SH-SY5Y (cell line): ENCODE measurements around the gene RHBDF1.

ENCODE experiments used
- GATA2 ChIP-seq: IDR thresholded peaks from 2 replicates; pipeline ENCODE4 v1.6.1; 2011; ENCODE audit warnings: mild to moderate bottlenecking, low read depth, low read length
- GATA3 ChIP-seq: IDR thresholded peaks from 2 replicates; pipeline ENCODE4 v1.6.1; 2011; ENCODE audit warnings: low read depth, mild to moderate bottlenecking, low read length, moderate library complexity

- TF ChIP-seq GATA3 (no peak), GATA2 (no peak)
Measured at GRCh38 chr16:85865-86264, 13.4 kb upstream of the RHBDF1 start.
